Measurements from ENCODE around the gene DNM3. TPM values are rescaled to one million over a fixed set of nuclear protein-coding genes. Genes with fewer than 3 reads are reported as not detected.

Gene DNM3
- total RNA-seq, 1 donor = 0.72 TPM

DNA sequence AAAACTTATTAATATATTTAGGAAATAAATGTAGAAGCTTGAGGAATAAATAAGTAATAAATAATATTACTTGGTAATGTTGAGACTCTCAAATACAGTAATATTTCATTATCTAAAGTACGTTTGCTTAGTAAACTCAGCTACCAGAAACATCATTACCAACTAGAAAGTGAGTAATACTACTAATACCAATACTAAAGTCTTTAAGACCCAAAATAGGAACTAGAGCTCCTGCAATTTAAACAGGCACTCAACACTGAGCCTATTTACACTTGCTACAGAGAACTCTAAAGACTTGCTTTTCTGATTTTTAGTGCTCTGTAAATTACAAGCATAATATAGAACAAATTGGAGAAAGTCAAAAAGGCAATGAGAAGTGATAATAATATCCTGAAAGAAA, 565.7 kb downstream of the DNM3 start:
- H3K36me3 ChIP-seq (ENCODE audit: insufficient read depth, low read length) = no peaks in the 10 kb centered on the region
- no peaks in the 10 kb centered on the region for H3K79me2 ChIP-seq (ENCODE audit: insufficient read depth, low read length)
- no peaks in the 10 kb centered on the region for H3K4me1 ChIP-seq (ENCODE audit: insufficient read depth, low read length)
- TF ChIP-seq, protein P1, sequence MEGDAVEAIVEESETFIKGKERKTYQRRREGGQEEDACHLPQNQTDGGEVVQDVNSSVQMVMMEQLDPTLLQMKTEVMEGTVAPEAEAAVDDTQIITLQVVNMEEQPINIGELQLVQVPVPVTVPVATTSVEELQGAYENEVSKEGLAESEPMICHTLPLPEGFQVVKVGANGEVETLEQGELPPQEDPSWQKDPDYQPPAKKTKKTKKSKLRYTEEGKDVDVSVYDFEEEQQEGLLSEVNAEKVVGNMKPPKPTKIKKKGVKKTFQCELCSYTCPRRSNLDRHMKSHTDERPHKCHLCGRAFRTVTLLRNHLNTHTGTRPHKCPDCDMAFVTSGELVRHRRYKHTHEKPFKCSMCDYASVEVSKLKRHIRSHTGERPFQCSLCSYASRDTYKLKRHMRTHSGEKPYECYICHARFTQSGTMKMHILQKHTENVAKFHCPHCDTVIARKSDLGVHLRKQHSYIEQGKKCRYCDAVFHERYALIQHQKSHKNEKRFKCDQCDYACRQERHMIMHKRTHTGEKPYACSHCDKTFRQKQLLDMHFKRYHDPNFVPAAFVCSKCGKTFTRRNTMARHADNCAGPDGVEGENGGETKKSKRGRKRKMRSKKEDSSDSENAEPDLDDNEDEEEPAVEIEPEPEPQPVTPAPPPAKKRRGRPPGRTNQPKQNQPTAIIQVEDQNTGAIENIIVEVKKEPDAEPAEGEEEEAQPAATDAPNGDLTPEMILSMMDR (IDR thresholded peaks at IDR 0.05; ENCODE audit: extremely low read depth, low read depth, low read length) = no peak
- no peak overlapping the region for H3K4me2 ChIP-seq (ENCODE audit: insufficient read depth, low read length)
- H3K27ac ChIP-seq (ENCODE audit: low read depth, low read length) = no peak overlapping the region
- H3K27me3 ChIP-seq (ENCODE audit: insufficient read depth, low read length) = no peaks in the 10 kb centered on the region
- H4K20me1 ChIP-seq (ENCODE audit: insufficient read depth, low read length) = no peaks in the 10 kb centered on the region
- H3K9me3 ChIP-seq (ENCODE audit: low read depth, low read length) = no peaks in the 10 kb centered on the region
- DNase-seq (ENCODE audit: insufficient read length, low spot score, missing footprints) = no peak
- H2AFZ ChIP-seq (ENCODE audit: low read length) = no peak overlapping the region
- no peak overlapping the region for H3K4me3 ChIP-seq (ENCODE audit: insufficient read depth, low read length)

DNA sequence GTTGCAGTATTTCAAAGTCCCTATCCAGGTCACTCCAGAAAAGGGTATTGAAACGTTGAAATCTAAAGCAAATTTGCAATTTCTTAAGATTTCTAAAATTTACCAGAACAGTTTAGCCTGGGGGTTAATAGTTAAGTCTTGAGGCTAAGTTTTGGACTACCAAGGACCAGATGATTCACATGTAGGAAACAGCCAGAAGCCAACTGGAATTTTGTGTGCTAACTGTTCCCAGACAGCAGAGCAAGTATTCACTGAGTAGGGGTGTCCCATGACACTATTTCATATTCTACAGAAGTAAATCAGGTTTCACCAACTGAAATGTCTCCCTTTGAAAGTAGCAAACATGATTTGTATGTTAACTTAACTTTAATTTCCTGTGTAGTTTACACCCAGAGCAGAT, 567.7 kb downstream of the DNM3 start:
- Histone ChIP-seq H2AFZ (ENCODE audit: low read length) (no peak overlapping the region), H3K9me3 (ENCODE audit: low read depth, low read length) (no peaks in the 10 kb centered on the region), H3K4me3 (ENCODE audit: insufficient read depth, low read length) (no peak overlapping the region), H3K4me2 (ENCODE audit: insufficient read depth, low read length) (no peak overlapping the region), H3K27ac (ENCODE audit: low read depth, low read length) (no peak overlapping the region), H3K27me3 (ENCODE audit: insufficient read depth, low read length) (no peaks in the 10 kb centered on the region), H3K36me3 (ENCODE audit: insufficient read depth, low read length) (no peaks in the 10 kb centered on the region), H4K20me1 (ENCODE audit: insufficient read depth, low read length) (no peaks in the 10 kb centered on the region), H3K79me2 (ENCODE audit: insufficient read depth, low read length) (no peaks in the 10 kb centered on the region), H3K4me1 (ENCODE audit: insufficient read depth, low read length) (no peaks in the 10 kb centered on the region)
- TF ChIP-seq, protein P1 (IDR thresholded peaks at IDR 0.05; ENCODE audit: extremely low read depth, low read depth, low read length) = no peak
- DNase-seq (ENCODE audit: insufficient read length, low spot score, missing footprints) = no peak

DNA sequence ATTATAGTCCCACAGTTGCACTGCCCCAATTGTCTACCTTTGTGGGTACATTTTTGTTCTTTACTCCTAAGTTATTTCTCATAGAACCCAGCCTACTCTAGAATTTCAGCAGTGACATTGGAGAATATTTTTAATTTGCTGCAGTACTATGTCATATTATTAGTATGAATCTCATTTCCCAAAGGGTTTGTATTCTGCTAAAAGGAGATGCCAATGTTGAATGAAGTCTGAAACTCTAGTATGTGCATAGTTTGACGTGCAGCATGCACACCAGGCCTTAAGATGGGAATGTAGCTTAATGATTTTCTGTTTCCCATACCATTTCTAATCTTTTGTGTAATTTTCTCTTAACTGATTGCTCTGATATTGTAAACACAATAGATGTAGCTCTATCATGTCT, 568.7 kb downstream of the DNM3 start:
- no peak overlapping the region for H3K4me2 ChIP-seq (ENCODE audit: insufficient read depth, low read length)
- DNase-seq (ENCODE audit: insufficient read length, low spot score, missing footprints) = no peak
- no peaks in the 10 kb centered on the region for H3K4me1 ChIP-seq (ENCODE audit: insufficient read depth, low read length)
- no peak overlapping the region for H2AFZ ChIP-seq (ENCODE audit: low read length)
- H3K27me3 ChIP-seq (ENCODE audit: insufficient read depth, low read length) = no peaks in the 10 kb centered on the region
- TF ChIP-seq, protein P1 (IDR thresholded peaks at IDR 0.05; ENCODE audit: extremely low read depth, low read depth, low read length) = no peak
- no peaks in the 10 kb centered on the region for H3K9me3 ChIP-seq (ENCODE audit: low read depth, low read length)
- H4K20me1 ChIP-seq (ENCODE audit: insufficient read depth, low read length) = no peaks in the 10 kb centered on the region
- no peak overlapping the region for H3K4me3 ChIP-seq (ENCODE audit: insufficient read depth, low read length)
- no peaks in the 10 kb centered on the region for H3K36me3 ChIP-seq (ENCODE audit: insufficient read depth, low read length)
- H3K27ac ChIP-seq (ENCODE audit: low read depth, low read length) = no peak overlapping the region
- no peaks in the 10 kb centered on the region for H3K79me2 ChIP-seq (ENCODE audit: insufficient read depth, low read length)

DNA sequence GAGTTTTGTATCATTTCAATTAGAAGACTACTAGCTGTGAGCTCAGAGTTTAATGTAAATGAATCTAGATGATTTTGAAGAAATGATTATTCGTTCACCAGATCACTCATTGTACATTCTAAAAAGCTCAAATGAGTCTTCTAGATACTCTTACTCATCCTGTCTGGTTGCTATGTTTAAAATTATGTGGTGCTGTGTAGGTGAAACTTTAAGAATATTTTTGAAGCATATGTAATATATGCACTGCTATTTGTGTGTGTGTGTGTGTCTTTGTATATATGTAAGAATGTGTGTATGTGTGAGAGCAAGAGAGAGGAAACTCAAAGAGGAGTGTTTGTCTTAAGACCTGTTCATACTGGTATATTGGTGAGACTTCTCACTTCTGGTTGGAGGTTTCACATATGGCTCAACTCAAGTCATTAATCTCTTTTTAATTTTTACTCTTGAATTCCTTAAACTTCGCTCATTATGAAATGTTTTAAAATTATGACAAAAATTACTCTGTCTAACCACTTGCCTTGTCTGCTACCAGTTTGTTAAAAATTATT, 570.6 kb downstream of the DNM3 start:
- TF ChIP-seq, protein P1 (IDR thresholded peaks at IDR 0.05; ENCODE audit: extremely low read depth, low read depth, low read length) = no peak
- no peak overlapping the region for H3K4me3 ChIP-seq (ENCODE audit: insufficient read depth, low read length)
- no peak overlapping the region for H3K4me2 ChIP-seq (ENCODE audit: insufficient read depth, low read length)
- H2AFZ ChIP-seq (ENCODE audit: low read length) = no peak overlapping the region
- H3K4me1 ChIP-seq (ENCODE audit: insufficient read depth, low read length) = no peaks in the 10 kb centered on the region
- H4K20me1 ChIP-seq (ENCODE audit: insufficient read depth, low read length) = no peaks in the 10 kb centered on the region
- DNase-seq (ENCODE audit: insufficient read length, low spot score, missing footprints) = no peak
- no peaks in the 10 kb centered on the region for H3K36me3 ChIP-seq (ENCODE audit: insufficient read depth, low read length)
- no peaks in the 10 kb centered on the region for H3K9me3 ChIP-seq (ENCODE audit: low read depth, low read length)
- H3K27me3 ChIP-seq (ENCODE audit: insufficient read depth, low read length) = no peaks in the 10 kb centered on the region
- no peak overlapping the region for H3K27ac ChIP-seq (ENCODE audit: low read depth, low read length)
- no peaks in the 10 kb centered on the region for H3K79me2 ChIP-seq (ENCODE audit: insufficient read depth, low read length)

Measured in osteoblast (primary cell).